ENCODE data around the gene PHB1.

- TF ChIP-seq CTCF (IDR thresholded peaks at IDR 0.05) = no peak
- TF ChIP-seq USF2 (IDR thresholded peaks at IDR 0.05; ENCODE audit: borderline replicate concordance, low read depth, low read length) = no peak
Observed at GRCh38 chr17:49452661-49453060, 38.0 kb upstream of the PHB1 start.

Measured in SK-N-SH (cell line).